Skeletal muscle cell (primary cell): ENCODE data around the gene OTUB2.

ENCODE experiments used
- DNase-seq: peaks from one replicate; pipeline ENCODE4 v3.0.0-alpha.2; 2010; ENCODE audit warnings: low read depth
- H3K4me3 ChIP-seq: 2 replicates; pipeline ENCODE4 v1.5.1; 2011; ENCODE audit warnings: low read depth, mild to moderate bottlenecking, control low read depth, low read length, moderate library complexity

The OTUB2 gene

DNA sequence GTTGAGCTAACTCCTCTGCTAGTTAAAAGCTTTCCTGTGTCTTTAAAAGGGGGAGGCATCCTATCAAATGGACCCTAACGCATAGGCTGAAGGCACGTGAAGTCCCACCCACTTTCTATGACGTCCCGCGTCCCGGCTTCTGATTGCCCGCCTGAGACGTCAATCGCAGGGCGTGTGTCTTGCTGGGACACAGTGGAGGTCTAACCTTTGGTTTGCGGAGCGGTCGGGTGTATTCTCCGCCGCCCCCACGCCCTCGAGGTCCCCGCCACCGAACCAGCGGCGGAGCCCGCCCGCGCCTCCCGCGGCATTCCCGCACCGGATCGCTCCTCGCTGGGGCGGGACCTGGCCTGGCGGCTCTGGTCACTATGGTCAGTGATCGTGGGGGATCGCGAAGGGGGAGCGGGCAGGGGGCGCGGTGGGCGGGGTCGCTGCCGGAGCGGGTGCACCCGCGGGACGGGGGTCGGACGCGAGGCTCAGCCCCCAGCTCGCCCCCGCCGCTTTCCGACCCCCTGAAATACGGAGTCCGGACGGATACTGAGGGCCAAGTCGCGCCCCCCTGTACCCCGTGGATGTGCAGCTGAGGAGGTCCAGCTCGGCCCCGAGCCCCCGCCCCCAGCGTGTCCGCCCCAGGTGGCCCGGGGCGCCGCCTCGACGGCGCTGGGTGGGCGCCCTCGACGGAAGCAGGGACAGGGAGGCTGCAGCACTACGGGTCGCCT, at the start of gene OTUB2:
TSS of gene OTUB2 (plus strand) at position 168 of the 716 bp plus-strand sequence. CDS start at position 366, 198 bp downstream.
- H3K4me3 ChIP-seq = peak within 1 kb of the TSS; percentile 62
- DNase-seq = peak; percentile 94

DNA sequence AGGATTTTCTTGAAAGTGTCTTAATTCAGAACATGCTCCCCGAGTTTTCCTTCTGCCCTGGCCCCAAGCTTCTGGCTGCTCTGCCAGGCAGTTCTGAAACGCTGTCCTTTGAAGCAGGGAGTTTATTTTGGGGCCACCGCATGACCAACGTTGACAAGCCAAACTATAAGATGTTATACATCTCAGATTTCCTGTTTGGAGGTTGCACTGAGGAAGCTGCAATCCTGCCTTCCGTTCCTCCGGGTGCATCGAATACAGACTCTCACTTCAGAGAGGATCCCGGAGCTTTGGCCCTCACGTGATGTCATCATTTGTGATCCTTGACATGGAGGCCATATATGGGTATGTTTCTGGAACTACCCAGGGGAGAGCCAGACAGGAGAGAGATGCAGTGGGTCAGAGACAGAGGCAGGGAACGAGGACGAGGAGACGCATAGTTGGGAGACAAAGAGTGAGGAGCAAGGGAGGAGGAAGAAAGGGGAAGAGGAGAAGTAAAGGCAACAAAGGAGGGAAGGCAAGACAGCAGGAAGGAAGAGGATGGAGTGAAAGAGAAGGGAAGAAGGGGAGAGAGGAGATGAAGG, 49.6 kb upstream of the OTUB2 start, which contains the start of gene ASB2:
TSS of gene ASB2 (minus strand) at position 94 of the 581 bp plus-strand sequence. CDS start 12,031 bp downstream, outside the sequence.
- H3K4me3 ChIP-seq = no peak within 1 kb of the TSS
- no peak for DNase-seq

DNA sequence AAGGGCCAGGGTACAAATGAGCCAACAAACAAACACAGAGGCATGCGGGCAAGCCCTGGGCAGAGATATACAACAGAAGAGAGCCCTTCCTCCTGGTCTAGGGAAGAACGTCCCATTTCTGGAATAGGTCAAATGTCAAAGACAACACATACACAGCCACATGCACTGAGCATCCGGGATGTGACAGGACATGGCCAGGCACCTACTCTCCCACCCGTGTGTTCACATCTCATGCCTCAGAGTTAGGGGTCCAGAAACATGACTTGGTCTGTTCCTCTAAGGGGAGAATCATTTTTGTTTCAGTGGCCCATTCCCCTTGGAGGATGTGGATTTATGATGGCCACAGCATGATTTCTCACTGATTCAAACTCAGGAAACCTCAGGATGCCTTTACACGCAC, 49.0 kb upstream of the OTUB2 start:
- no peak overlapping the region for H3K4me3 ChIP-seq
- DNase-seq = no peak

DNA sequence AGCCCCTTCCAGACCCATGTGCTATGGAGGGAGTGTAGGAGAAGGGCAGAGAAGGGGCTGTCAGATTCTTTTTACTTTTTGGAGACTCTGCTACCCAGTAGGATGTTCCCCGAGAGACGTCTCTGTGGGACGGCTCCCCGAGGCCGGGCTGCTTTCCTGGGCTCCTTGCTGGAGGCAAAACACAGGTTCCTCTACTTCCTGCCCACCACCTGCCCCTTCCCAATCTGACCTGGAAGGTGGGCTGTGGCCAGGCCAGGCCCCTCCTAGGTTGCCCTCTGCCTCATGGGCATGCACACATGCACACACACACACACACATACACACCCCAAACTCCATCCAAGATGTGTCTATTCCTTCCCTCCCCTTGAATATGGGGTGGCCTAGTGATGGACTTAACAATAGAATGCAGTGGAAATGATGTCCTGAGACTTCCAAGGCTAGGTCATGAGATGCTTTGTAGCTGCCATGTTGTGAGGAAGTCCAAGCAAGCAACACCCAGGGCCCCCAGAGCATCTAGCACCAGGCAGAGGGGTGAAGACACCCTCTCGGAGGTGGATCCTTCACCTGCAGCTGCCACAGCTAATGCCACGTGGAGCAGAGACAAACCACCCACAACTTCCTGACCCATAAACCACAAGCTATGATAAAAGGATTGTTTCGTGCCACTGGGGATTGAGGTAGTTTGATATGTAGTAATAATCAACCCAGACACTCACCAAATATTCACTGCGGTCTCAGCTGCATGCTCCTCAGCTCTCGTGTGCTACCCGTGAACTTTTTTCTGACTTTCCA, 48.2 kb upstream of the OTUB2 start:
- no peak for DNase-seq
- H3K4me3 ChIP-seq = no peak overlapping the region

DNA sequence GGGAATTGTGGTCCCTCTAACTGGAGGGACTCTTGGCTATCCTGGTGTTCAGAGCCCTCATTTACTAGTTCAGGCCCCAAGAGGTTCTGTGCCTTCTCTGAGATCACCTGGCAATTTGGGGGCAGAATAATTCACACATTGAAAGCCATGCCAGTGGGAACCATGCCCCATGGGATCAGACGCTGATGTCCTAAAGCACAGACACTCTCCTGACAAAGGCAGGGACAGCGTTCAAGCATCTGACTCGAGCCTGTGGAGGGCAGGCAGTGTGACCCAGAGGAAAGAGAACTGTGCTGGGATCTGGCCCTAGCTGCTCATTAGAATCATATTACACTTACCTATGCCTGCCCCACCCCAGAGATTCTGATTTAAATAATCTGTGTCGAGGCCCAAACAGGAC, 47.4 kb upstream of the OTUB2 start:
- no peak for DNase-seq
- no peak overlapping the region for H3K4me3 ChIP-seq

DNA sequence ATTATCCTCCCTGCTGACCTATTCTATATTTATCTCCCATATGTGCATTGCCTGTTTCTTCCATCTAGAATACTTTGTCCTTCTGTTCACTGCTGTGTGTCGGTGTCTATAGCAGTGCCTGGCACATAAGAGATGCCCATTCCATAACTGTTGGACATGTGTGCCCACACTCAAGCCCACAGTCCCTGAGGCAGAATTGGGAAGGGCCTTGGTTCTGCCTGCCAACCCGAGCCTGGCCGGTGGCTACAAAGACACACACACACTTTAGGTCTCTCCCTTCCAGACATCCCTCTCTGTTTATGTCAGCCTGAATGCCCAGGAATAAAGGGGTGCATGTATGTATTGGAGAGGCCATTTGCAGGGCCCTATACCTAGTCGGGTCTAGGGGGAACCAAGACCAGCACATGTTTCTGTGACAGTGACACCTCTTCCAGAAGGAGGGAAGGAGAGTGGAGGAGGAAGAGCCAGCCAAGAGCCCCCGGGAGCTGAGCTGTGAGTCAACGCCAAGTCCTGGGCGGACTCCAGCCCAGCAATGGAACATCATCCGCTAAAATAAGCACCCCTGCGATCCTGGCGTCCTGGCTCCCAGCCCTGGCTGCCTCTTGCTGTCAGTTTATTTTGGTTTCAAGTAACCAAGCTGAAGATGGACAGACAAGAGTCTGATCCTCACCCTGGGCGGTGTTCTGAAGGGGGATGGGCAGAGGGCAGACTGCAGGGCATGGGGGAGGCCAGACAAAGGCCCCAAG, 45.5 kb upstream of the OTUB2 start:
- DNase-seq = no peak
- H3K4me3 ChIP-seq = no peak overlapping the region

DNA sequence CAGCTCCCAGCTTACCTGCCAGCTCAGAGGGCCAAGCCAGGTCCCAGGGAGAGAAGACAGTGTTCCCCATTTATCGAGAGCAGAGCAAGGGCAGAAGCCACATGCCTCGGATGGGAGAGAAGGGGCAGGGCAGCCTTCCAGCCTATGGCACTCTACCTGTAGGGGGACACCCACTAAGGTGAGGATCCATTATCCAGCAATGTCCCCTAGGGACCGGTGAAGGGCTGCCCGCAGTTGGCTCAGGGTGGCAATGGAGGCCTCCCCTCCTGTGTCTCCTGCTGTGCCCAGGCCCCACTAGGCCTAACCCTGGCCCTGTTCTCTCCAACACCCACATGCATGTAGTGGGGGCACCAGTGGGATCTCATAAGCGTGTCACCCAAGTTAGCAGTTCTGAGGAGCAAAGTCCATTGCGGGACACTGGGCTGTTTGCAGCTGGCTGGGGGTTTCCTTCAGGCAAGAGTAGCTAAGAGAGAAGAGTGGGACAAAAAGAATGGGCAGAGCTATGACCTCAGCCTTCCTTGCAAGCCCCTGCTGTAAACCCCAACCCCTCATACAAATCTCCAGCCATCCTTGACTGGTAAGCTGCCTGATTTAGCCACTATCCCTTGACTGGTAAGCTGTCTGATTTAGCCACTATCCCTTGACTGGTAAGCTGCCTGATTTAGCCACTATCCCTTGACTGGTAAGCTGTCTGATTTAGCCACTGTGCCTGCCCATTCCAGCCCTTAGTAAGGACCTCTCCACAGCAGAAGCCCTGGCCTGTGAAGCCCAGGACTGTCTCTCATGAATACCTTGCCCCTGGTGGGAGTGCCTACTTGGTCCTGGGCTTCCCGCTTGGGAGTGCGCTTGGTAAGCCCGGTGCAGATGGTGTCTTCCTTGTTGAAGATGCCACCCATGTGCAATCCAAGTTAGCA, 44.6 kb upstream of the OTUB2 start:
- no peak for DNase-seq
- no peak overlapping the region for H3K4me3 ChIP-seq

DNA sequence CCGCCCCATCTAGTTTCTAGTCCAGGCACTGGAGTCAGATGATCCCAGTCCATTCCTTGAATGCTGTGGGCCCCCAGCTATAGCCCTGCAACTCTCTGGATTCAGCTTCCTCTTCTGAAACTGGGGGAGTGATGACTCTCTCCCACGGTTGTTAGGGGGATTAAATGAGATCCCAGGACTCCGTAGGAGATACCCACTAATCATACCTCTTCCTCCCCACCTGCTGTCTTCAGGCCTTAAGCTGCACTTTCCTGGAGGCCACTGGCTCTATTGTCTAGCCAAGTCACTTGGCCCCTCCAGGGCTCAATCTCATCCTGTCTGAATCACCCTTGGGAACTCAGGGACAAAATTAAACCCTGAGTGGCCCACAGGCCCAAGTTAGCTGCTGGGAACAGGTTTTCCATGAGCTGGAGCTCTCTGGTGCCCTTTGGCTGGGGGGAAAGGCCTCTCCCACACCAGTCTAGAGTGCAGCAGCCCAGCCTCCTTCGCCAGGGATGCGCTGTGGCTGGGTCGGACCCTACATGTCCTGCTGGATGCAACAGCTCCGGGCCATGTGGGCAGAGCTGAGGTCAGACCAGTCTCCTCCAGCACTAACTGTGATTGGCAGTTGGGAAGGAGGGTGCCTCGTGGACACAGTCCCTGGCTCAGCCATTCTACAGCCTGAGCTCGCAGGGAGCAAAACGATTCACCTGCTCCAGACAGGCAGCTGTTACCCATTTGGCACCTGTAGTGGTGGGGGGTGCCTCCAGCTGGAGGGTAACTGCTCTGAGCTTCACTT, 43.7 kb upstream of the OTUB2 start:
- no peak for DNase-seq
- no peak overlapping the region for H3K4me3 ChIP-seq

DNA sequence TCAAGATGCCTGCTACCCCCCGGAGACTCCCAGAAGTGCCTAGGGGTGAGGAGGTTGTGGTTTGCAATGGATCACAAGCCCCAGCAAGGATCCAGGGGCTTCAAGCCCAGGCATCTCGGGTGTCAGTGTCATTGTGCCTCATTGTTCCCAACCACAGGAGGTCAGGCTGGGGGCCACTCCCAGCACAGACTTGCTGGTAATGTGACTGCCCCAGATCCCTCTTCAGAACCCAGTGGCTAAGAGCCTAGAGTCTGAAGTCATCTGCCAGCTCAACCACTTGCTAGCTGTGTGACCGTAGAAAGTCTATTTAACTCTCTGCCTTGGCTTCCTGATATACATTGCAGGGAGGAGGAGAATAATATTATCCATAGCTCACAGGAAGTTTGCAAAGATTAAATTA, 42.1 kb upstream of the OTUB2 start:
- no peak for DNase-seq
- H3K4me3 ChIP-seq = no peak overlapping the region

DNA sequence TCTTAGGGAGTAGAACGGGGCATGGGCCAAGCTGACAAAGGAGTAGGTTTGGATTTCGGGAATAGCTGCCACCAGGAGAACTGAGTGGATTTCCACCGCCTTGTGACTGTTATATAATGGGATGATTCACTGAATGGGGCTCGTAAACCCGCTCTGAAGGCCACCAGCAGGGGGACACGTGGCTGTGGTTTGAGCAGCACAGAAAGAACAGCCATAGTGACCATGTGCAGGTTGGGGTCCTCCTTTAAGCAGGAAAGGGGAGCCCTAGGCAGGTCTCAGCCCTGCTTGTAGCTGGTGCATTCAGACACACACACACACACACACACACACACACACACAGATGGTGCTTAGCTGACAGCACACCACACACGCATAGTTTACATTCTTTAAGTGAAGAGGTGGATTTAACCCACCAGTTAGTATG, 41.1 kb upstream of the OTUB2 start:
- no peak overlapping the region for H3K4me3 ChIP-seq
- DNase-seq = peak; percentile 48

DNA sequence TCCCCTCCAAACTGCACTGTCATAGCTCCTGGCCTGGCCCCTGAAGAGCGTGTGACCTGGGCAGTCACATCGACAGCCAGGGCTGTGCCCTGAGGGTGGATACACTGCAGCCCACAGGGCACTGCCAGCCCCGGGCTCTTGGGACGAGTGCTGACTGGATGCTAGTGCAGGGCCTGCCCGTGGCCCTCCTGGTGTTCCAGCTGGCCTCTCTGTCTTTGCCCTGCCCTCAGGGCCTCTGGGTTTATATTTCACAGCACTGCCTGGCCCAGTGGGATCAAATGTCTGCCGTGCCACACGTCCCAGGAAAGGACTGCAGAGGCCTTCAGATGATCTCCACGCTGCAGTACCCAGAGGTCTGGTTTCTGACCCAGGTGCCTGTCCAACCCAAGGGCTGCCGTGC, 39.2 kb upstream of the OTUB2 start:
- no peak for DNase-seq
- no peak overlapping the region for H3K4me3 ChIP-seq

DNA sequence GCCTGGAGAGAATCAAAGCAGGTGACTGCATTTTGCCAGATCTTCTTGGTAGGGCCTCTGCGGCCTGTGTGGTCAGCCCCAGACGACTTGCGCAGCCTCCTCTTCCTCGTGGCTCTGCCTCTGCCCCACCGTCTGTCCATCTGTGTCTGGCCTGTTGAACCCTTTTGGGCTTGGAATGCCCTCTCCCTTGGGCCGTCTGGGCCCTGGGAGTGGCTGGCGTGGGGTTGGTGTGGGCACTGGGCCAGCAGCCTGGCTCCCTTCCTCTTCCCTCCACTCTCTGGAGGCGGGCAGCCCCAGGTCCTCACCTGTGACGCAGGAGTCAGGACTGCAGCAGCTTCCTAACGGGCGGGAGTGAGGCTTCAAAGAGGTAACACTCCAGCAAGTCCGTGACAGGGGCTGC, 38.8 kb upstream of the OTUB2 start:
- no peak for DNase-seq
- no peak overlapping the region for H3K4me3 ChIP-seq

DNA sequence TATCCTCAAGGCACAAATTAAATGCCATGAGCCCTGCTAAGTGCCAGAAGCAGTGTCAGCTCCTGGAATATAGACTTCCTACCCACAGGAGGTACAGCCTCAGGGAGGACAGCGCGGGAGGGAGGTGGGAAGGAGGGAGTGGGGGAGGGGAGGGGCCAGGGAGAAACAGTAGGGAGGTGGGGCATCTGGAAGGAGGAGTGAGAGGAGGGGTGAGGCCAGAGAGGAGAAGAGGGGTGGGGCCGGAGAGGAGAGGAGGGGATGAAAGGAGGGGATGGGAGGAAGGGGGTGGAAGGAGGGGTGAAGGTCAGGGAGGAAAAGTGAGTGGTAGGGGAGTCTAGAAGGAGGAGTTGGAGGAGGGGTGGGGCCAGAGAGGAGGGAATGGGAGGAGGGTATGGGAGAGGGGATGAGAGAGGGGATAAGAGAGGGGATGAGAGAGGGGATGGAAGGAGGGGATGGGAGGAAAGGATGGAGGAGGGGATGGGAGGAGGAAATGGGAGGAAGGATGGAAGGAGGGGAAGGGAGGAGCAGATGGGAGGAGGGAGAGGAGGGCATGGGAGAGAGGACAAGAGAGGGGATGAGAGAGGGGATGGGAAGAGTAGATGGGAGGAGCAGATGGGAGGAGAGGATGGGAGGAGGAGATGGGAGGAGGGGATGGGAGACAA, 38.2 kb upstream of the OTUB2 start:
- DNase-seq = no peak
- H3K4me3 ChIP-seq = no peak overlapping the region

DNA sequence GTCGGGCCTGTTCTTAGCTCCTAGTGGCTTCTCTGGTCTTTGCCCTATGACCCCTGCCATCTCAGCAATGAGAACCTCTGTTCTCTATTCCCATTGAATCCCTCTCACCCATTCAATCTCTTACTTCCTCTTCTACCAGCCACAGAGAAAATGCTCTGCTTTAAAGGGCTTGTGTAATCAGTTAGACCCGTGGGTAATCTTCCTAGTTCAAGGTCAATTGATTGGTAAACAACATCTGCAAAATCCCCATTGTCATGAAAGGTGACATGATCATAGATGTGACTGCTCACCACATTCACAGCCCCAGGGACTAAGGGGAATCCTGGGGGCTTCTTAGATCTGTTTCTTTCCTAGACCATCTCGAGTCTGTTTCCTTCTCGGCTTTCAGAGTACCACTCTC, 36.2 kb upstream of the OTUB2 start:
- DNase-seq = no peak
- no peak overlapping the region for H3K4me3 ChIP-seq

DNA sequence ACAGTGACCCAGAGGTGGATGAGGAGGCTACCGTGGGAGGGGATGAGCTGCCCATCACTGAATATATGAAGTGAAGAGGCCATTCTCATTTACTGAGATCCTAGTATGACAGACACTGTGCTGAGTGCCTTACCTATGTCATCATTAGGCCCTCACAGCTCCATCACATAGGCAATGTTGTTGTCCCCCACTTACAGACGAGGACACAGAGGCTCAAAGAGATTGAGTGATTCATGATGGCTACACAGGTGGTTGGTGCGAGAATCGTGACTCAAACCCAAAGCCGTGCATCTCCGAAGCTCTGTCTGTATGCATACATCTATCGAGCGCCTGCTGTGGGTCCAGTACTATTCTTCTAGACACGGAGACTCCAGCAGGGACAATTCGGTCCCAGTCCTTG, 34.9 kb upstream of the OTUB2 start:
- no peak for DNase-seq
- H3K4me3 ChIP-seq = no peak overlapping the region

DNA sequence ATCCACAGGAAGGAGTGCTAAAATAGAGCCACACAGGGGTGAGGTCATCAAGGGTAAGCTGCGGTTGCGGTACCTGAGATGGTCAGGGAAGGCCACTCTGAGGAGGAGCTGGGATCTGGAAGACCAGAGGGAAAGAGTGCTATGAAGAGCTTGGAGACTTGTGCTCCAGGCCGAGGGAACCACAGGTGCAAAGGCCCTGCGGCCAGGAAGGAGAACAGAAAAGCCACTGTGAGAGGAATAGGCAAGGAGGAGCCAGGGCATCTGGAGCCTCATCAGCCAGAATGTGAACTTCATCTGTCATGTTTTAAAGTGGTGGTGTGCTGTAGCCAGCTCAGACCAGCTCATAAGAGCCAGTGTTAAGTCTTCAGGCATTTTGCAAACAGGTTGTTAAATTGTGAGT, 34.5 kb upstream of the OTUB2 start:
- H3K4me3 ChIP-seq = no peak overlapping the region

DNA sequence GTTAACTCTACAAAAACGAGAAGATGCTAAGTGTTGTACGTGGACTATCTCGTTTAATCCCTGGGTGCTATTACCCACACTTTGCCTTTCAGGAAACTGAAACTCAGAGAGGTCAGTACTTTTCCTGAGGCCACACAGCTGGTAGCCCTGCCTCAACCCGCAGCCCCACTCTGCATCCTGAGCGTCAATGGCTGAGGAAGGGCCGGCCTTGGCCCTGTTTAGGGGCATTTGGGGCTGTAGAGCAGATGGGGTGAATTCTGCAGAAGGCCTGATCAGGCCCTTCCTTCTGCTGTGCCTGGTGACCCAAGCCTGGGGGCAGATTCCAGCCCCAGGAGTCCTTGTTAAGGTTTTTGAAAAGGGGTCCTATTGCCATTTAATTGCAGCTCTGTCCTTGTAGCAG, 32.8 kb upstream of the OTUB2 start:
- H3K4me3 ChIP-seq = no peak overlapping the region
- no peak for DNase-seq

More for the DNA sequence above, 34.5 kb upstream of the OTUB2 start:
- DNase-seq = no peak
